ENCODE measurements around the gene INSR.

Gene INSR

DNA sequence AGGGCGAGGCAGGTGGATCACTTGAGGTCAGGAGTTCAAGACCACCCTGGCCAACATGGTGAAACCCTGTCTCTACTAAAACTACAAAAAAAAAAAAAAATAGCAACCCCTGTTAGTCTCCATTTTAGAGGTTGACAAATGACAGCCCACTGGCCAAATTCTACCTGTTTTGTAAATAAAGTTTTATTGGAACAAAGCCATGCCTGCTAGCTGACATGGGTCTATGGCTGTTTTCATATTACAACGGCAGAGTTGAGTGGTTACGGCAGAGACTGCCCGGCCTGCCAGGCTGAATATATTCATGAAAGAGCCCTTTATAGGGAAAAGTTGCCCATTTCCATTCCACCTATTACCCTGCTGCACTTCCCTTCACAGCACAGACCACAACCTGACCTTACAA, 121.4 kb downstream of the INSR start:
- DNase-seq (ENCODE audit: low read depth in 1 of 2, low spot score in 1 of 2), result no peak
- H3K27ac ChIP-seq (replicated peaks), result no peak overlapping the region
- no peak for TF ChIP-seq CTCF (IDR thresholded peaks at IDR 0.05; ENCODE audit: insufficient read depth, low read length)
- TF ChIP-seq SPI1 (IDR thresholded peaks at IDR 0.05; ENCODE audit: borderline replicate concordance, low read depth), result no peak

GRCh38 chr19:7170983-7171382, 123.2 kb downstream of the INSR start:
- H3K27ac ChIP-seq (replicated peaks), result no peak overlapping the region
- H3K4me3 ChIP-seq (replicated peaks; ENCODE audit: insufficient read depth, low read length), result no peak overlapping the region
- H3K27me3 ChIP-seq (ENCODE audit: insufficient read depth, poor library complexity, severe bottlenecking), result no peaks in the 10 kb centered on the region
- DNase-seq (ENCODE audit: low read depth in 1 of 2, low spot score in 1 of 2), result no peak
- TF ChIP-seq POLR2AphosphoS5 (IDR thresholded peaks at IDR 0.05; ENCODE audit: low read depth), result no peak
- no peak for TF ChIP-seq CTCF (IDR thresholded peaks at IDR 0.05; ENCODE audit: insufficient read depth, low read length)

More for the DNA sequence above, 121.4 kb downstream of the INSR start:
- Histone ChIP-seq H3K4me3 (replicated peaks; ENCODE audit: insufficient read depth, low read length) (no peak overlapping the region), H3K27me3 (ENCODE audit: insufficient read depth, poor library complexity, severe bottlenecking) (no peaks in the 10 kb centered on the region)

- Histone ChIP-seq H3K4me3 (replicated peaks; ENCODE audit: insufficient read depth, low read length) (no peak overlapping the region), H3K27ac (replicated peaks) (no peak overlapping the region), H3K27me3 (ENCODE audit: insufficient read depth, poor library complexity, severe bottlenecking) (no peaks in the 10 kb centered on the region)
- DNase-seq (ENCODE audit: low read depth in 1 of 2, low spot score in 1 of 2), result no peak
- TF ChIP-seq POLR2AphosphoS5 (IDR thresholded peaks at IDR 0.05; ENCODE audit: low read depth) (no peak), REST (IDR thresholded peaks at IDR 0.05; ENCODE audit: insufficient replicate concordance, low read depth) (no peak), CTCF (IDR thresholded peaks at IDR 0.05; ENCODE audit: insufficient read depth, low read length) (no peak), GABPA (IDR thresholded peaks at IDR 0.05; ENCODE audit: low read depth) (no peak), SPI1 (IDR thresholded peaks at IDR 0.05; ENCODE audit: borderline replicate concordance, low read depth) (no peak)
Observed at GRCh38 chr19:7168941-7169340, 125.3 kb downstream of the INSR start.

DNA sequence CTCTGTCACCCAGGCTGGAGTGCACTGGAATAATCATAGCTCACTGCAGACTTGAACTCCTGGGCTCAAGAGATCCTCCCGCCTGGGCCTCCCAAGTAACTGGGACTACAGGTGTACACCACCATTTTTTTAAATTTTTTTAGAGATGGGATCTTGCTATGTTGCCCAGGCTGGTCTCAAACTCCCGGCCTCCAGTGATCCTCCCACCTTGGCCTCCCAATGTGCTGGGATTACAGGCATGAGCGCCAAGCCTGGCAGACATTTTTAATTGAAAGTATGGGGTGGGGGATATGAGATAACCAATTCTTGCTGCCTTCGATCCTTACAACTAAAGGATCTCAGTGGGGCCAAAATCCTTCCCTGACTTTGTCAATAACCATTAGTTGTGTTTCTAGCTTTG, 132.9 kb downstream of the INSR start:
- Histone ChIP-seq H3K27ac (replicated peaks) (no peak overlapping the region), H3K27me3 (ENCODE audit: insufficient read depth, poor library complexity, severe bottlenecking) (no peaks in the 10 kb centered on the region), H3K4me3 (replicated peaks; ENCODE audit: insufficient read depth, low read length) (no peak overlapping the region)
- no peak for TF ChIP-seq POLR2AphosphoS5 (IDR thresholded peaks at IDR 0.05; ENCODE audit: low read depth)
- no peak for DNase-seq (ENCODE audit: low read depth in 1 of 2, low spot score in 1 of 2)

DNA sequence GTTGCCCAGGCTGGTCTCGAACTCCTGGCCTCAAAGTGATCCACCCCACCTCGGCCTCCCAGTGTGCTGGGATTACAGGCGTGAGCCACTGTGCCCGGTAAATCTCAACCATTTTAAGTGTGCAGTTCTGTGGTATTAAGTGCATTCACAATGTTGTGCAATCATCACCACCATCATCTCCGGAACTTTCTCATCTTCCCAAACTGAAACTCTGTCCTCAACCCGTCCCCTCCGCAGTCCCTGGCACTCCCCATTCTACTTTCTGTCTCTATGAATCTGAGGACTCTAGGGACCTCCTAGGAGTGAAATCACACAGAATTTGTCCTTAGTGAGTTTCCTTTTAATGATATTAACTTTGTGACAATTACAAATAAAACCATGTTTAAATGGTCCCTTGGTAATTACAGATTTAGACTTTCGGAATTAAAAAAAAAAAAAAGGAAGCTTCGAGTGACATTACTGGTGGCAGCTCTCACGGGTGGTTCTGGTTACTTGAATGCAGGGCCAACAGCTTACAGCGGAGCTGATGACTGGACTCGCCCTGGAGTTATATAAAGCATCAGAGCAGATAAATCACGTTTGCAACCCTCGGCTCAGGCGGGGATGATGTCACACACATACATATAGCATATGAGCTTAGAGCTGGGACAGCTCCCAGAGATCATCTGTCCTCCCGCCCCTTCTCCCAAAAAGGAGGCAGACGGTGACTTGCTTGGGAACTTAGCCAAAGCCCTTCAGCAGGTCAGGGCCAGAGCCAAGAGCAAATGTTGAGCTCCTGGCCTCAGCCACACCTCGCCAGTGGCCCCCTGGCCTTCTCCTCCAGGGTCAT, 134.9 kb downstream of the INSR start:
- TF ChIP-seq REST (IDR thresholded peaks at IDR 0.05; ENCODE audit: insufficient replicate concordance, low read depth), result no peak
- no peak for TF ChIP-seq SPI1 (IDR thresholded peaks at IDR 0.05; ENCODE audit: borderline replicate concordance, low read depth)
- TF ChIP-seq GABPA (IDR thresholded peaks at IDR 0.05; ENCODE audit: low read depth), result no peak
- no peak for TF ChIP-seq CTCF (IDR thresholded peaks at IDR 0.05; ENCODE audit: insufficient read depth, low read length)
- TF ChIP-seq POLR2AphosphoS5 (IDR thresholded peaks at IDR 0.05; ENCODE audit: low read depth), result no peak
- no peaks in the 10 kb centered on the region for H3K27me3 ChIP-seq (ENCODE audit: insufficient read depth, poor library complexity, severe bottlenecking)
- no peak overlapping the region for H3K27ac ChIP-seq (replicated peaks)
- no peak overlapping the region for H3K4me3 ChIP-seq (replicated peaks; ENCODE audit: insufficient read depth, low read length)
- peak in 1 of 2 experiments; percentile 8 for DNase-seq (ENCODE audit: low read depth in 1 of 2, low spot score in 1 of 2)
